ENCODE data around the gene HSDL1. TPM values are rescaled to one million over a fixed set of nuclear protein-coding genes. Genes with fewer than 3 reads are reported as not detected.

Gene HSDL1
- total RNA-seq, 1 donor, result 18.7 TPM

- DNase-seq (ENCODE audit: low read depth), result no peak
Observed at GRCh38 chr16:84095466-84095865, 49.5 kb downstream of the HSDL1 start.

GRCh38 chr16:84093879-84094270 is 51.1 kb downstream of the HSDL1 start:
- DNase-seq (ENCODE audit: low read depth), result no peak
- no peak for TF ChIP-seq CTCF (IDR thresholded peaks at IDR 0.05; ENCODE audit: insufficient read depth, low read length)
- no peak overlapping the region for H3K4me3 ChIP-seq (ENCODE audit: low read depth, low read length)

More at GRCh38 chr16:84095466-84095865, 49.5 kb downstream of the HSDL1 start:
- no peak overlapping the region for H3K4me3 ChIP-seq (ENCODE audit: low read depth, low read length)
- no peak for TF ChIP-seq CTCF (IDR thresholded peaks at IDR 0.05; ENCODE audit: insufficient read depth, low read length)

- no peak for TF ChIP-seq CTCF (IDR thresholded peaks at IDR 0.05; ENCODE audit: insufficient read depth, low read length)
- DNase-seq (ENCODE audit: low read depth), result no peak
- no peak overlapping the region for H3K4me3 ChIP-seq (ENCODE audit: low read depth, low read length)
Observed at GRCh38 chr16:84093120-84093878, 51.7 kb downstream of the HSDL1 start.

GRCh38 chr16:84091460-84091859 is 53.5 kb downstream of the HSDL1 start:
- H3K4me3 ChIP-seq (ENCODE audit: low read depth, low read length), result no peak overlapping the region
- TF ChIP-seq CTCF (IDR thresholded peaks at IDR 0.05; ENCODE audit: insufficient read depth, low read length), result no peak
- DNase-seq (ENCODE audit: low read depth), result no peak

GRCh38 chr16:84090211-84090610 is 54.8 kb downstream of the HSDL1 start:
- H3K4me3 ChIP-seq (ENCODE audit: low read depth, low read length), result no peak overlapping the region
- TF ChIP-seq CTCF (IDR thresholded peaks at IDR 0.05; ENCODE audit: insufficient read depth, low read length), result no peak
- no peak for DNase-seq (ENCODE audit: low read depth)

- no peak for DNase-seq (ENCODE audit: low read depth)
- TF ChIP-seq CTCF (IDR thresholded peaks at IDR 0.05; ENCODE audit: insufficient read depth, low read length), result no peak
- no peak overlapping the region for H3K4me3 ChIP-seq (ENCODE audit: low read depth, low read length)
Observed at GRCh38 chr16:84088695-84089395, 56.1 kb downstream of the HSDL1 start.

Data from fibroblast of the aortic adventitia (primary cell).